ENCODE data around the gene LPP. TPM values are rescaled to one million over a fixed set of nuclear protein-coding genes. Genes with fewer than 3 reads are reported as not detected.
A peak's percentile ranks its signal among the peaks of the same experiment; 100 is the strongest.

The LPP gene
- total RNA-seq, 2 donors from 2014 or later: 1,568 to 1,607 TPM

- no peaks in the 10 kb centered on the region for H3K36me3 ChIP-seq
- TF ChIP-seq CTCF (IDR thresholded peaks at IDR 0.05): no peak
- peaks cover 57 to 68% of the 10 kb centered on the region in 2 donors for H3K4me1 ChIP-seq (ENCODE audit: control insufficient read depth in 1 of 2, low read depth in 2 of 2)
- H3K27me3 ChIP-seq (replicated peaks; ENCODE audit: insufficient read depth): no peaks in the 10 kb centered on the region
- H3K27ac ChIP-seq: no peak overlapping the region
- DNase-seq (ENCODE audit: low spot score) (no peak), ATAC-seq (ENCODE audit: insufficient number of reproducible peaks, low FRiP score, low read depth) (no peak)
- H3K4me3 ChIP-seq: no peak overlapping the region
- no peaks in the 10 kb centered on the region for H3K9me3 ChIP-seq
Observed at GRCh38 chr3:188772886-188773285, 618.9 kb downstream of the LPP start.

DNA sequence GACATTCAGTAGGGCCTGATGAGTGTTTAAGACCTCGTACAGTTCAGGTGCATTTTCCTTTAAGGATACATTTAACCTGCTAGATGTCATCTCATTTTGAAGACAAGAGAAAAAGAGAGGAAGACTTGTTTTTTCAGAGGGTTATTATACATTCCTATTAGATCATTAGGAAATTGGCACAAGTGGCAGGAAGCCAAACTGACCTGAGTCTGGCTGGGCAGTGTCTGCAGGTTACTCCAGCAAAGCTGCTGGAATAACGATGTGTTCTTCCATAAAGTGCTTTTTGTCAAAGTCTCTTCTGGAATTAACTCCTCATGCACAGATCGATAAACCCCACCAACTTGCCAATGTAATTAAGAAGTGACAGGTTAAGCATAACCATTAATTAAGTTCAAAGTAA lies 621.5 kb downstream of the LPP start:
- no peak for ATAC-seq (ENCODE audit: insufficient number of reproducible peaks, low FRiP score, low read depth)
- H3K36me3 ChIP-seq: no peaks in the 10 kb centered on the region
- H3K9me3 ChIP-seq: no peaks in the 10 kb centered on the region
- no peak overlapping the region for H3K27ac ChIP-seq
- DNase-seq (ENCODE audit: low spot score): no peak
- H3K27me3 ChIP-seq (replicated peaks; ENCODE audit: insufficient read depth): no peaks in the 10 kb centered on the region
- no peak overlapping the region for H3K4me3 ChIP-seq
- no peak for TF ChIP-seq CTCF (IDR thresholded peaks at IDR 0.05)
- peaks cover 58 to 79% of the 10 kb centered on the region in 2 donors for H3K4me1 ChIP-seq (ENCODE audit: control insufficient read depth in 1 of 2, low read depth in 2 of 2)

- no peak overlapping the region for H3K27ac ChIP-seq
- H3K4me1 ChIP-seq (ENCODE audit: control insufficient read depth in 1 of 2, low read depth in 2 of 2): peaks cover 67 to 90% of the 10 kb centered on the region in 2 donors
- H3K36me3 ChIP-seq: no peaks in the 10 kb centered on the region
- no peak overlapping the region for H3K4me3 ChIP-seq
- DNase-seq (ENCODE audit: low spot score) (no peak), ATAC-seq (ENCODE audit: insufficient number of reproducible peaks, low FRiP score, low read depth) (no peak)
- no peak for TF ChIP-seq CTCF (IDR thresholded peaks at IDR 0.05)
- no peaks in the 10 kb centered on the region for H3K9me3 ChIP-seq
- H3K27me3 ChIP-seq (replicated peaks; ENCODE audit: insufficient read depth): no peaks in the 10 kb centered on the region
Observed at GRCh38 chr3:188776447-188776846, 622.5 kb downstream of the LPP start.

DNA sequence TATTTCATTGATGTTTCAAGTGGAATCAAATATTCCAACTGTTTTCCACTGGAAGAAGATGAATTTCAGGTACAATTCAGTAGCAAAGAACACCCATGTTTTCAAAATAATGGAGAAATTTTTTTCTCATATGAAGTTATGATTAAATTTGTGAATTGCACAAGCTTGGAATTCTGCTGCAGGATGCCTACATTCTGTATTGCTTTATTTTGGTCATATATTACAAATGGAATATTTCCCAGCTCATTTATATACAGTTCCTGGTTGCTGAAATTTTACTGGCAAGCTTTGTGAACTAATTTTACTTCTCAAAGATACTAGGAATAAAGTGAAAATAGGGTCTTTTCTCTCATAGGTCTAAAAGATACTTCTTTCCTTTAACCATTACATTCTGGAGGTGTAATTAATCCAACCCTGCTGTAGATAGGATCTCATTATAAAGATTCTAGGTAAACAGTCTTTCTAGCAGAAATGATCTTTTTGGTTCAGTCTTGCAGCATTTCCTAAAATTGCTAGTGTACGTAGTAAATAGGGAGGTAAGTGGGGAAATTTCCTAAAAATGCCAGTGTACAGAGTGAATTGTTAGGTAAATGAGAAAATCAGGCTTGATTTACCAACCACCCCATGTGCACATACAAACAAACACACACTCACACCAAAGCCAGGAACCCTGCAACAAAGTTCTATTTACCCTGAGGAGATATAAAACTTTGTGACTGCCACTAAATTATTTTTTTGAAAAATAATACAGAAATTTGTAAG lies 624.3 kb downstream of the LPP start:
- H3K9me3 ChIP-seq: no peaks in the 10 kb centered on the region
- no peaks in the 10 kb centered on the region for H3K36me3 ChIP-seq
- H3K27ac ChIP-seq: no peak overlapping the region
- TF ChIP-seq CTCF (IDR thresholded peaks at IDR 0.05): no peak
- H3K4me1 ChIP-seq (ENCODE audit: control insufficient read depth in 1 of 2, low read depth in 2 of 2): peaks cover 58 to 88% of the 10 kb centered on the region in 2 donors
- ATAC-seq (ENCODE audit: insufficient number of reproducible peaks, low FRiP score, low read depth): no peak
- no peaks in the 10 kb centered on the region for H3K27me3 ChIP-seq (replicated peaks; ENCODE audit: insufficient read depth)
- no peak for DNase-seq (ENCODE audit: low spot score)
- H3K4me3 ChIP-seq: no peak overlapping the region

- peak overlapping the region; percentile 53 to 59 for H3K27ac ChIP-seq
Observed at GRCh38 chr3:188779281-188779980, 625.5 kb downstream of the LPP start.

More at GRCh38 chr3:188779281-188779980, 625.5 kb downstream of the LPP start:
- no peaks in the 10 kb centered on the region for H3K27me3 ChIP-seq (replicated peaks; ENCODE audit: insufficient read depth)
- no peaks in the 10 kb centered on the region for H3K9me3 ChIP-seq
- peaks cover 52 to 78% of the 10 kb centered on the region in 2 donors for H3K4me1 ChIP-seq (ENCODE audit: control insufficient read depth in 1 of 2, low read depth in 2 of 2)
- no peak for TF ChIP-seq CTCF (IDR thresholded peaks at IDR 0.05)
- DNase-seq (ENCODE audit: low spot score): no peak
- H3K4me3 ChIP-seq: no peak overlapping the region
- no peaks in the 10 kb centered on the region for H3K36me3 ChIP-seq
- no peak for ATAC-seq (ENCODE audit: insufficient number of reproducible peaks, low FRiP score, low read depth)
